Measurements from ENCODE around the gene HMCN2. TPM values are rescaled to one million over a fixed set of nuclear protein-coding genes. Genes with fewer than 3 reads are reported as not detected.

The HMCN2 gene
- total RNA-seq, 1 donor from 2014 or later, result 9.3 TPM

GRCh38 chr9:130407916-130408663 lies 142.5 kb downstream of the HMCN2 start:
- TF ChIP-seq, protein P1, sequence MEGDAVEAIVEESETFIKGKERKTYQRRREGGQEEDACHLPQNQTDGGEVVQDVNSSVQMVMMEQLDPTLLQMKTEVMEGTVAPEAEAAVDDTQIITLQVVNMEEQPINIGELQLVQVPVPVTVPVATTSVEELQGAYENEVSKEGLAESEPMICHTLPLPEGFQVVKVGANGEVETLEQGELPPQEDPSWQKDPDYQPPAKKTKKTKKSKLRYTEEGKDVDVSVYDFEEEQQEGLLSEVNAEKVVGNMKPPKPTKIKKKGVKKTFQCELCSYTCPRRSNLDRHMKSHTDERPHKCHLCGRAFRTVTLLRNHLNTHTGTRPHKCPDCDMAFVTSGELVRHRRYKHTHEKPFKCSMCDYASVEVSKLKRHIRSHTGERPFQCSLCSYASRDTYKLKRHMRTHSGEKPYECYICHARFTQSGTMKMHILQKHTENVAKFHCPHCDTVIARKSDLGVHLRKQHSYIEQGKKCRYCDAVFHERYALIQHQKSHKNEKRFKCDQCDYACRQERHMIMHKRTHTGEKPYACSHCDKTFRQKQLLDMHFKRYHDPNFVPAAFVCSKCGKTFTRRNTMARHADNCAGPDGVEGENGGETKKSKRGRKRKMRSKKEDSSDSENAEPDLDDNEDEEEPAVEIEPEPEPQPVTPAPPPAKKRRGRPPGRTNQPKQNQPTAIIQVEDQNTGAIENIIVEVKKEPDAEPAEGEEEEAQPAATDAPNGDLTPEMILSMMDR (IDR thresholded peaks at IDR 0.05; ENCODE audit: partially characterized antibody, unreplicated experiment), result no peak
- Mint-ChIP-seq H3K9me3 (ENCODE audit: unreplicated experiment) (no peaks in the 10 kb centered on the region), H3K27me3 (ENCODE audit: unreplicated experiment) (no peaks in the 10 kb centered on the region), H3K27ac (ENCODE audit: unreplicated experiment) (no peak overlapping the region), H3K4me3 (ENCODE audit: unreplicated experiment) (no peak overlapping the region), H3K36me3 (ENCODE audit: unreplicated experiment) (no peaks in the 10 kb centered on the region), H3K4me1 (ENCODE audit: low read depth, unreplicated experiment) (peaks cover 3% of the 10 kb centered on the region)
- DNase-seq, result no peak

GRCh38 chr9:130408669-130409068 lies 143.1 kb downstream of the HMCN2 start:
- Mint-ChIP-seq H3K36me3 (ENCODE audit: unreplicated experiment) (no peaks in the 10 kb centered on the region), H3K4me1 (ENCODE audit: low read depth, unreplicated experiment) (peaks cover 3% of the 10 kb centered on the region), H3K27ac (ENCODE audit: unreplicated experiment) (no peak overlapping the region), H3K4me3 (ENCODE audit: unreplicated experiment) (no peak overlapping the region), H3K27me3 (ENCODE audit: unreplicated experiment) (no peaks in the 10 kb centered on the region), H3K9me3 (ENCODE audit: unreplicated experiment) (no peaks in the 10 kb centered on the region)
- no peak for DNase-seq
- TF ChIP-seq, protein P1 (IDR thresholded peaks at IDR 0.05; ENCODE audit: partially characterized antibody, unreplicated experiment), result no peak

DNA sequence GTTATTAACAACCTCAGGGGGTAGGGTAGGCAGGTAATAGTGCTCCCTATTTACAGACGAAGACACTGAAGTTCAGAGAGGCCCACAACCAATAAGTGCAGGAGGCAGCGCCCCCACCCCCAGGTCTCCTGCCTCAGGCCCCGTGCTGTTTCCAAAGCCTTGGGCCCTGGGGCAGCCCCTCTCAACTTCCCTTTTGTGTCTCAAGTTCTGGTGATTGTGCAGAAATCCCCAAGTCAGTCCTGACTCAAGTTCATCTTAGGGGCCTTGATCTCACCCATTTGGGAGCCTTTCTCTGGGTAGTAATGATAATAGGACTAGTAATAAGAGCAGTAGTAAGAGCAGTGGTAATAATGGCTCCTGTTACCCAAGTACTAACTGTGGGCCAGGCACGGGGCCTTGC lies 143.7 kb downstream of the HMCN2 start:
- TF ChIP-seq, protein P1 (IDR thresholded peaks at IDR 0.05; ENCODE audit: partially characterized antibody, unreplicated experiment), result no peak
- no peak overlapping the region for H3K27ac Mint-ChIP-seq (ENCODE audit: unreplicated experiment)
- no peaks in the 10 kb centered on the region for H3K36me3 Mint-ChIP-seq (ENCODE audit: unreplicated experiment)
- no peaks in the 10 kb centered on the region for H3K9me3 Mint-ChIP-seq (ENCODE audit: unreplicated experiment)
- H3K27me3 Mint-ChIP-seq (ENCODE audit: unreplicated experiment), result no peaks in the 10 kb centered on the region
- H3K4me1 Mint-ChIP-seq (ENCODE audit: low read depth, unreplicated experiment), result no peaks in the 10 kb centered on the region
- H3K4me3 Mint-ChIP-seq (ENCODE audit: unreplicated experiment), result no peak overlapping the region
- no peak for DNase-seq

DNA sequence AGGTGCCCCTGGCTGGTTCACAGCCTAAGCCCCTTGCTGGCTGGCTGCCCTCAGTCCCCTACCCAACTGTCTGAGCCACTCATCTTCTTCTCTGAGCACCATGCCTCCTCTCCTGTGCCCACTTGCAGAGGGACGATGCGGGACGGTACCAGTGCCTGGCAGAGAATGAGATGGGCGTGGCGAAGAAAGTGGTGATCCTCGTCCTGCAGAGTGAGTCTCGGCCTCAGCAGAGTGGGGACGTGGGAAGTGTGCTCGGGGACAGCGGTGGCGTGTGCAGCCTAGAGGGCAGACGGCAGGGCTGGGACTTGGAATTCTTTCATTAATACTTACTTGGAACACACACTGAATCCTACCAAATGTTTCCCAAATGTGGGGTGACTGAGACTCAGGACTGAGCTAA lies 144.9 kb downstream of the HMCN2 start:
- Mint-ChIP-seq H3K9me3 (ENCODE audit: unreplicated experiment) (no peaks in the 10 kb centered on the region), H3K36me3 (ENCODE audit: unreplicated experiment) (no peaks in the 10 kb centered on the region), H3K4me1 (ENCODE audit: low read depth, unreplicated experiment) (no peaks in the 10 kb centered on the region), H3K27ac (ENCODE audit: unreplicated experiment) (no peak overlapping the region), H3K27me3 (ENCODE audit: unreplicated experiment) (no peaks in the 10 kb centered on the region), H3K4me3 (ENCODE audit: unreplicated experiment) (no peak overlapping the region)
- DNase-seq, result no peak
- TF ChIP-seq, protein P1 (IDR thresholded peaks at IDR 0.05; ENCODE audit: partially characterized antibody, unreplicated experiment), result no peak

DNA sequence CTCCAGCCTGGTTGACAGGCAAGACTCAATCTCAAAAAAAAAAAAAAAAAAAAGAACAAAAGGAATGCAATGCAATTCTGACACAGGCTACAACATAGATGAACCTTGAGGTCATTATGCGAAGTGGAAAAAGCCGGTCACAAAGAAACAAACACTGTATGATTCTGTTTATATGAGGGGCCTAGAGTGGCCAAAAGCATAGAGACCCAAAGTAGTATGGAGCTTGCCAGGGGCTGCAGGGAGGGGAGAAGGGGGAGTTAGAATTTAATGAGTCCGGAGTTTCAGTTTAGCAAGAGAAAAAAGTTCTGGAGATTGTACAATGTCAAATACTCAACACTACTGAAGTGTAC lies 146.0 kb downstream of the HMCN2 start:
- Mint-ChIP-seq H3K27me3 (ENCODE audit: unreplicated experiment) (no peaks in the 10 kb centered on the region), H3K27ac (ENCODE audit: unreplicated experiment) (no peak overlapping the region), H3K9me3 (ENCODE audit: unreplicated experiment) (no peaks in the 10 kb centered on the region), H3K4me1 (ENCODE audit: low read depth, unreplicated experiment) (no peaks in the 10 kb centered on the region), H3K36me3 (ENCODE audit: unreplicated experiment) (no peaks in the 10 kb centered on the region), H3K4me3 (ENCODE audit: unreplicated experiment) (no peak overlapping the region)
- TF ChIP-seq, protein P1 (IDR thresholded peaks at IDR 0.05; ENCODE audit: partially characterized antibody, unreplicated experiment), result no peak
- DNase-seq, result no peak

Measured in glutamatergic neuron (in vitro differentiated cells).